ENCODE data around the gene KCNE3. TPM values are rescaled to one million over a fixed set of nuclear protein-coding genes. Genes with fewer than 3 reads are reported as not detected.

The KCNE3 gene
- total and polyA plus RNA-seq, 2 of the 13 experiments (the other 11 are each of a cell fraction or from before 2014, with no cell fraction given): 0.33 to 2.2 TPM

- DNase-seq (ENCODE audit: low spot score) (no peak), ATAC-seq (no peak), FAIRE-seq (no peak)
- BruUV-seq (replicated peaks): no TSS peak
- H3K4me1 ChIP-seq (ENCODE audit: insufficient read depth, low read length): no peaks in the 10 kb centered on the region
- H3K9me3 ChIP-seq (ENCODE audit: low read length): no peaks in the 10 kb centered on the region
- no peaks in the 10 kb centered on the region for H4K20me1 ChIP-seq (ENCODE audit: insufficient read depth, low read length)
- POLR2A ChIA-PET: interaction anchor here (0.5 kb wide), 1 partner anchor 32 kb away, joined by 4 read pairs; no protein-coding TSS in a partner anchor
- no peak overlapping the region for H3K4me3 ChIP-seq (replicated peaks in 1 of 3; ENCODE audit: insufficient read depth in 1 of 3, low read depth in 2 of 3, low read length in 3 of 3)
- in situ Hi-C loops (cut with HindIII; ENCODE audit: extremely low pct_ligation_motif_present, low pct_unique_long_range_greater_than_20kb) (no loop called here), intact Hi-C loops (cut with micrococcal nuclease; ENCODE audit: unreplicated experiment) (no loop called here)
- no peak overlapping the region for H3K9ac ChIP-seq (ENCODE audit: insufficient read depth, low read depth, low read length)
- no peaks in the 10 kb centered on the region for H3K27me3 ChIP-seq (ENCODE audit: control insufficient read depth in 1 of 2, insufficient read depth in 2 of 2, low read length in 2 of 2)
- 75% methylated on average over 3 of the region's 4 CpGs for WGBS (ENCODE audit: low lambda C conversion rate)
- H2AFZ ChIP-seq (ENCODE audit: low read length): no peak overlapping the region
- H3K79me2 ChIP-seq (ENCODE audit: insufficient read depth, low read length): no peaks in the 10 kb centered on the region
- no peaks in the 10 kb centered on the region for H3K36me3 ChIP-seq (replicated peaks in 1 of 2; ENCODE audit: control insufficient read depth in 1 of 2, insufficient read depth in 2 of 2, low read length in 2 of 2)
- no peak overlapping the region for H3K27ac ChIP-seq (ENCODE audit: extremely low read length, insufficient read depth, low read length)
- CTCF ChIA-PET (ENCODE audit: low intra/inter-chr PET ratio, low total read pairs): no interaction called here
- H3K4me2 ChIP-seq (ENCODE audit: low read depth, low read length): no peak overlapping the region
- TF ChIP-seq EZH2 (conservative IDR thresholded peaks at IDR 0.05; ENCODE audit: low read depth, low read length) (no peak), POGK (CRISPR knock-in tag; conservative IDR thresholded peaks at IDR 0.05) (no peak), ZFP82 (CRISPR knock-in tag; IDR thresholded peaks at IDR 0.05; ENCODE audit: borderline replicate concordance) (no peak), AKNA (CRISPR knock-in tag; IDR thresholded peaks at IDR 0.05; ENCODE audit: borderline replicate concordance) (no peak), ZNF451 (CRISPR knock-in tag; IDR thresholded peaks at IDR 0.05) (no peak), FOXC1 (CRISPR knock-in tag; IDR thresholded peaks at IDR 0.05; ENCODE audit: borderline replicate concordance) (no peak), RFX5 (IDR thresholded peaks at IDR 0.05; ENCODE audit: low read depth, low read length) (no peak), ZNF331 (CRISPR knock-in tag; IDR thresholded peaks at IDR 0.05) (no peak), ZNF556 (CRISPR knock-in tag; IDR thresholded peaks at IDR 0.05; ENCODE audit: borderline replicate concordance) (no peak), ZNF3 (CRISPR knock-in tag; IDR thresholded peaks at IDR 0.05) (no peak), ZNF576 (CRISPR knock-in tag; IDR thresholded peaks at IDR 0.05) (no peak), E2F5 (CRISPR knock-in tag; conservative IDR thresholded peaks at IDR 0.05) (no peak)
- TF ChIP-seq, protein P1, sequence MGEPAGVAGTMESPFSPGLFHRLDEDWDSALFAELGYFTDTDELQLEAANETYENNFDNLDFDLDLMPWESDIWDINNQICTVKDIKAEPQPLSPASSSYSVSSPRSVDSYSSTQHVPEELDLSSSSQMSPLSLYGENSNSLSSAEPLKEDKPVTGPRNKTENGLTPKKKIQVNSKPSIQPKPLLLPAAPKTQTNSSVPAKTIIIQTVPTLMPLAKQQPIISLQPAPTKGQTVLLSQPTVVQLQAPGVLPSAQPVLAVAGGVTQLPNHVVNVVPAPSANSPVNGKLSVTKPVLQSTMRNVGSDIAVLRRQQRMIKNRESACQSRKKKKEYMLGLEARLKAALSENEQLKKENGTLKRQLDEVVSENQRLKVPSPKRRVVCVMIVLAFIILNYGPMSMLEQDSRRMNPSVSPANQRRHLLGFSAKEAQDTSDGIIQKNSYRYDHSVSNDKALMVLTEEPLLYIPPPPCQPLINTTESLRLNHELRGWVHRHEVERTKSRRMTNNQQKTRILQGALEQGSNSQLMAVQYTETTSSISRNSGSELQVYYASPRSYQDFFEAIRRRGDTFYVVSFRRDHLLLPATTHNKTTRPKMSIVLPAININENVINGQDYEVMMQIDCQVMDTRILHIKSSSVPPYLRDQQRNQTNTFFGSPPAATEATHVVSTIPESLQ (CRISPR knock-in tag; conservative IDR thresholded peaks at IDR 0.05): no peak
These were observed 39.9 kb downstream of the KCNE3 start for GRCh38 chr11:74427384-74427886.

Data from HepG2 (cell line).